Neural cell (in vitro differentiated cells): Measurements from ENCODE around the gene IFT80. TPM values are rescaled to one million over a fixed set of nuclear protein-coding genes. Genes with fewer than 3 reads are reported as not detected.
"Not testable (repeated sequence)": the region's sequence is repeated elsewhere in the genome, so short reads cannot be mapped to it uniquely, and the experiment has no call there.

Experiments
- H2AFZ ChIP-seq: fragments of 200-600, 300-800 bp; sonication (generic), shearing (Covaris generic); 2 replicates; pipeline ENCODE4 v1.6.0; 2014; ENCODE audit warnings: low read depth, mild to moderate bottlenecking, antibody characterized with exemption, low read length, moderate library complexity
- H3F3A ChIP-seq: fragments of 200-600 bp; shearing (Covaris generic); 2 replicates; pipeline ENCODE4 v1.6.1; 2016; ENCODE audit warnings: mild to moderate bottlenecking, moderate library complexity, mixed read lengths, antibody characterized with exemption, low read length; ENCODE audit not compliant: insufficient read depth, poor library complexity, severe bottlenecking
- H3K27ac ChIP-seq: fragments of 200-600, 300-800 bp; sonication (generic), shearing (Covaris generic); 2 replicates; pipeline ENCODE4 v1.5.1; 2014; ENCODE audit warnings: mild to moderate bottlenecking, low read length, moderate library complexity
- H3K27me3 ChIP-seq: fragments of 300-800, 200-600 bp; sonication (generic), shearing (Covaris generic); 2 replicates; pipeline ENCODE4 v1.6.0; 2014; ENCODE audit warnings: mild to moderate bottlenecking, low read depth, low read length, moderate library complexity; ENCODE audit not compliant: insufficient read depth
- H3K36me3 ChIP-seq: fragments of 300-800, 200-600 bp; sonication (generic), shearing (Covaris generic); 2 replicates; pipeline ENCODE4 v1.5.1; 2014; ENCODE audit warnings: mild to moderate bottlenecking, antibody characterized with exemption, low read length, moderate library complexity; ENCODE audit not compliant: insufficient read depth
- H3K4me2 ChIP-seq: fragments of 300-800, 200-600 bp; sonication (generic), shearing (Covaris generic); 2 replicates; pipeline ENCODE4 v1.6.0; 2014; ENCODE audit warnings: mild to moderate bottlenecking, low read length
- H3K4me3 ChIP-seq: fragments of 300-800, 200-600 bp; sonication (generic), shearing (Covaris generic); 2 replicates; pipeline ENCODE4 v1.5.1; 2014; ENCODE audit warnings: mild to moderate bottlenecking, low read length, moderate library complexity
- H3K79me2 ChIP-seq: fragments of 200-600 bp; shearing (Covaris generic); replicated peaks from 2 replicates; pipeline ENCODE4 v1.6.0; 2014; ENCODE audit warnings: mild to moderate bottlenecking, low read length, moderate library complexity; ENCODE audit not compliant: insufficient read depth
- H3K9ac ChIP-seq: fragments of 300-800, 200-600 bp; sonication (generic), shearing (Covaris generic); 2 replicates; pipeline ENCODE4 v1.6.1; 2016; ENCODE audit warnings: mild to moderate bottlenecking, low read length, mixed read lengths
- H3K9me2 ChIP-seq: fragments of 200-600 bp; shearing (Covaris generic); 2 replicates; pipeline ENCODE4 v1.6.1; 2016; ENCODE audit warnings: mild to moderate bottlenecking, low read length, mixed read lengths; ENCODE audit not compliant: insufficient read depth
- H3K9me3 ChIP-seq: fragments of 200-600, 300-800 bp; sonication (generic), shearing (Covaris generic); 2 replicates; pipeline ENCODE4 v1.6.1; 2016; ENCODE audit warnings: mild to moderate bottlenecking, mixed run types, low read length, moderate library complexity, mixed read lengths
- H4K20me1 ChIP-seq: fragments of 200-600 bp; shearing (Covaris generic); 2 replicates; pipeline ENCODE4 v1.6.1; 2016; ENCODE audit warnings: mild to moderate bottlenecking, mixed run types; ENCODE audit not compliant: insufficient read depth
- CTCF ChIP-seq: fragments of 450-650 bp; IDR thresholded peaks from 2 replicates; pipeline ENCODE4 v1.5.1; 2014; ENCODE audit warnings: antibody characterized with exemption, mild to moderate bottlenecking, moderate library complexity; ENCODE audit not compliant: poor library complexity, severe bottlenecking
- EP300 ChIP-seq: fragments of 450-650 bp; conservative IDR thresholded peaks from 2 replicates; pipeline ENCODE4 v1.6.1; 2014; ENCODE audit warnings: antibody characterized with exemption, mild to moderate bottlenecking, moderate library complexity; ENCODE audit not compliant: poor library complexity, severe bottlenecking
- EZH2 ChIP-seq: fragments of 200-600, 300-800 bp; shearing (Covaris generic), sonication (generic); IDR thresholded peaks from 2 replicates; pipeline ENCODE4 v1.6.1; 2014; ENCODE audit warnings: antibody characterized with exemption, low read length, borderline replicate concordance, mild to moderate bottlenecking; ENCODE audit not compliant: insufficient read depth, poor library complexity, severe bottlenecking
- MXI1 ChIP-seq: fragments of 450-650 bp; conservative IDR thresholded peaks from 2 replicates; pipeline ENCODE4 v1.6.1; 2014; ENCODE audit warnings: antibody characterized with exemption, mild to moderate bottlenecking; ENCODE audit not compliant: poor library complexity, severe bottlenecking
- POLR2AphosphoS5 ChIP-seq: IDR thresholded peaks from 2 replicates; pipeline ENCODE4 v1.6.1; 2012
- RAD21 ChIP-seq: fragments of 450-650 bp; conservative IDR thresholded peaks from 2 replicates; pipeline ENCODE4 v1.6.1; 2014; ENCODE audit warnings: antibody characterized with exemption, mild to moderate bottlenecking, moderate library complexity
- REST ChIP-seq: IDR thresholded peaks from 2 replicates; pipeline ENCODE4 v1.6.1; 2012; ENCODE audit warnings: borderline replicate concordance
- SMC3 ChIP-seq: fragments of 450-650 bp; conservative IDR thresholded peaks from 2 replicates; pipeline ENCODE4 v1.6.1; 2014; ENCODE audit warnings: antibody characterized with exemption, mild to moderate bottlenecking, moderate library complexity; ENCODE audit not compliant: poor library complexity
- TAF1 ChIP-seq: IDR thresholded peaks from 2 replicates; pipeline ENCODE4 v1.6.1; 2012; ENCODE audit warnings: low read depth
- polyA plus RNA-seq: library from polyadenylated mRNA; depleted of rRNA; stranded (reverse); fragments of >200 nt; gene quantifications from 2 replicates; pipeline ENCODE4 v1.2.3, GENCODE V29; 2014

The IFT80 gene
- polyA plus RNA-seq, 1 donor from 2014 or later = 59.9 TPM

- not testable (repeated sequence) for H2AFZ ChIP-seq, H3K9ac ChIP-seq, H3K79me2 ChIP-seq, H3K27ac ChIP-seq, H3K4me2 ChIP-seq, H3F3A ChIP-seq, H4K20me1 ChIP-seq, H3K4me3 ChIP-seq, H3K9me2 ChIP-seq, H3K36me3 ChIP-seq, H3K9me3 ChIP-seq, H3K27me3 ChIP-seq
Measured at GRCh38 chr3:160240719-160241118, 158.3 kb downstream of the IFT80 start.

- H3K36me3 ChIP-seq = no peaks in the 10 kb centered on the region
- H3K9ac ChIP-seq = no peak overlapping the region
- no peaks in the 10 kb centered on the region for H3K9me2 ChIP-seq
- H3K79me2 ChIP-seq = no peaks in the 10 kb centered on the region
- no peaks in the 10 kb centered on the region for H4K20me1 ChIP-seq
- H2AFZ ChIP-seq = no peak overlapping the region
- H3K4me2 ChIP-seq = no peak overlapping the region
- no peaks in the 10 kb centered on the region for H3K9me3 ChIP-seq
- no peak overlapping the region for H3K4me3 ChIP-seq
- H3F3A ChIP-seq = no peaks in the 10 kb centered on the region
- no peak overlapping the region for H3K27ac ChIP-seq
- no peak for TF ChIP-seq RAD21
- no peak for TF ChIP-seq POLR2AphosphoS5
- TF ChIP-seq EP300 = no peak
- no peak for TF ChIP-seq REST
- TF ChIP-seq CTCF = no peak
- no peak for TF ChIP-seq EZH2
- TF ChIP-seq TAF1 = no peak
- no peak for TF ChIP-seq SMC3
- TF ChIP-seq MXI1 = no peak
- H3K27me3 ChIP-seq = peaks cover 27% of the 10 kb centered on the region
Measured at GRCh38 chr3:160232014-160232413, 167.0 kb downstream of the IFT80 start.

- no peak overlapping the region for H2AFZ ChIP-seq
- no peak overlapping the region for H3K9ac ChIP-seq
- no peak overlapping the region for H3K4me3 ChIP-seq
- no peaks in the 10 kb centered on the region for H3K9me2 ChIP-seq
- no peaks in the 10 kb centered on the region for H3K79me2 ChIP-seq
- no peaks in the 10 kb centered on the region for H4K20me1 ChIP-seq
- peaks cover 68% of the 10 kb centered on the region for H3K27me3 ChIP-seq
- TF ChIP-seq SMC3 = no peak
- TF ChIP-seq EZH2 = no peak
- no peak for TF ChIP-seq TAF1
- TF ChIP-seq RAD21 = no peak
- TF ChIP-seq EP300 = no peak
- no peak for TF ChIP-seq REST
- TF ChIP-seq CTCF = no peak
- H3K36me3 ChIP-seq = no peaks in the 10 kb centered on the region
- H3K9me3 ChIP-seq = no peaks in the 10 kb centered on the region
- peaks cover 6% of the 10 kb centered on the region for H3F3A ChIP-seq
- no peak overlapping the region for H3K27ac ChIP-seq
- H3K4me2 ChIP-seq = no peak overlapping the region
Measured at GRCh38 chr3:160227419-160227818, 171.6 kb downstream of the IFT80 start.
